Iris pigment epithelial cell (primary cell): ENCODE results near the gene STRIP1.
"Not testable (repeated sequence)": the region's sequence is repeated elsewhere in the genome, so short reads cannot be mapped to it uniquely, and the experiment has no call there.

ENCODE experiments used
- DNase-seq: peaks from one replicate; pipeline ENCODE4 v3.0.0-alpha.2; 2011; ENCODE audit warnings: low read depth

Gene STRIP1

DNA sequence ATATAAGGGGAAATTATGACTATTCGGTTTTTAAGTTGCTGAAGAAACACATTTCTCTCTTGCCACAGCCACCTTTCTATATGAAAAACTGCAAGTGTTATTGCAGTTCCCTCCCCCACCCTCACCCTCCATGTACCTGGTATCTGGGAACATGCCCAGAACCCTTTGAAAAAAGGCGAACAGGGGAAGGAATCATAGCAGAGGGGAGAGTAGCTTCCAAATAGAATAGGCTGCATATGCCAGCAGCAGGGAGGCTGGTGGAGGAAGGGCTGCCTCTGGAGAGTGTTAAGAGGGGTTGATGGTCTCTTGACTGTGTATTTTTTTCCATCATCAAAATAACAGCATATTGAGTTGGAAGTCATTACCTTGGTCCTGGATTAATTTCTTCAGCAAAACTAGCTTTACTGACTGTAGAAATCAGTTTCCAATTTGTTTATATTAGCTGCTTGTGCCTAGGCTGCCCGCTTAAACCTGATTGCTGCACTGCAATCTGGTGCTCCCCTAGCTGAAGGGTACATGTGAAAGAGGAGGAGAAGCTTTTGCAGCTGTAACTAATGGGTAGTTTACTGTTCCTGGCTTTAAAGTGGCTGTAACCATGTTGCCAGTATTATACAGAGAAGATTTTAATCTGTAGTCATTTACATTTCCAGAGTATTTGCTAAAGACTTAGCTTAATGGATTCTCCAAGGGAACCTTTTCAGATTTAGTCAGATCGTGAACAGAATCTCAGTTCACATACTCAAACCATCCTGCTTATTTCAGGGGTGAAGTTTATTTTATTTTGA is 27.2 kb upstream of the STRIP1 start:
- DNase-seq, result no peak

DNA sequence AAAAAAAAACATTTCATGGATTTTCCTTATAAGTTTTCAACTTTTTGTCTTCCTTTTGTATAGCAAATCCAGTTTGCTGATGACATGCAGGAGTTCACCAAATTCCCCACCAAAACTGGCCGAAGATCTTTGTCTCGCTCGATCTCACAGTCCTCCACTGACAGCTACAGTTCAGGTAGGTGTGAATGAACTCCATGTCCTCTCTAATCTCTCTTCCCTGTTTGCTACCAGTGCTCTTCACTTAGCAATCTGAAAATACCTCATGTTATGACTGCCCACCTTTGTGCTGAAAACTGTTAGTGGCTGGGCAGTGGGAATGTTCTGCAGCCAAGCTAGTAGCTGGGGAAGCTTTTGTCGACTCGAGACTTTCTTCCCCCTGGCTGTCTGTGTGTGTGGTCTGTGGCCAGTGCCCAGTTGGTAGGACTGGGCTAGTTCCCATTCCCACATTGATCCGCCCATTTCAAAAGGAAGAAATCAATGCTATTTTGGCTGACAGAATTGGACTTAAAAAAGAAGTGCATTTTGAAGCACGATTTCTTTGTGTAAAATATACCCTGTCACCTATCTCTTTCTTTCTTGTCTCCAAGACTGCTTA is 25.4 kb upstream of the STRIP1 start:
- DNase-seq, result no peak

GRCh38 chr1:110011527-110012041 is 22.8 kb upstream of the STRIP1 start:
- peak; percentile 73 for DNase-seq

GRCh38 chr1:110012100-110012780 is 22.2 kb upstream of the STRIP1 start:
- DNase-seq, result no peak

DNA sequence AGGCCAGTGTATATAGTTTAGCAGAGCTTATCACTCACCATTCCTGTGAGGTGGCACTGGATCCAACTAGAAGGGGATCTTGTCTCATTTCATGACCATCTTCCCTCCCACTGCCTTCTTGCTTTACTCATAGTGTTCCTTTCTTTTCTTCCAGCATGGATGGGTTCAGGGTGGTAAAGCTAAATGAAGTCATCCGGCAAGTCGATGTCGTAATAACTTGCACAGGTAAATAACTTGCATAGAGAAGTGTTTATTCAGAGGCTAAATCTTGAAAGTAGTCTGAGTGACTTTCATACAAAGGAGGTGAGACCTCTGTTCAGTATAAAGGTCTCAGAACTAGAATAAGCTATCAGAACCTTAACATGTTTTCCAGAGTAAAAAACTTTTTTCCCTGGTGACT is 16.6 kb upstream of the STRIP1 start:
- no peak for DNase-seq

- DNase-seq, result no peak
These were observed 16.0 kb upstream of the STRIP1 start for GRCh38 chr1:110018396-110018795.

DNA sequence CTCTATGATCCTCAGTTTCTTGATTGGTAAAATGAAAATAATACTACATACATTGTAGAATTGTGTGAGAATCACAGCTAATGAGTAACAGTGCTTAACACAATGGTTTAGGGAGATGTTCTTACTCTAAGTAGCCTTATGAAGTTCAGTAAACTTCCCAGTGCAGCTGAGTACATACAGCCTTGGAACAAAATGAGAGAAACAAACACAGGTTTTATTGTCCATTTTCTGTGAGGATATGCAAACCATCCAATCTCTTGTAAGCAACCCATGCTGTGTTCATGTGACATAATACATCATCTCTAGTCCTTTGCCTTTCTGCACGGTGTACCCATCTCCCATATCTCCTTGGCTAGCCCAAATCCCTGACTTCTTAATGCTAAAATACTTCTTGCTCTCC is 14.7 kb upstream of the STRIP1 start:
- DNase-seq, result no peak

GRCh38 chr1:110021285-110021684 is 13.1 kb upstream of the STRIP1 start:
- no peak for DNase-seq

DNA sequence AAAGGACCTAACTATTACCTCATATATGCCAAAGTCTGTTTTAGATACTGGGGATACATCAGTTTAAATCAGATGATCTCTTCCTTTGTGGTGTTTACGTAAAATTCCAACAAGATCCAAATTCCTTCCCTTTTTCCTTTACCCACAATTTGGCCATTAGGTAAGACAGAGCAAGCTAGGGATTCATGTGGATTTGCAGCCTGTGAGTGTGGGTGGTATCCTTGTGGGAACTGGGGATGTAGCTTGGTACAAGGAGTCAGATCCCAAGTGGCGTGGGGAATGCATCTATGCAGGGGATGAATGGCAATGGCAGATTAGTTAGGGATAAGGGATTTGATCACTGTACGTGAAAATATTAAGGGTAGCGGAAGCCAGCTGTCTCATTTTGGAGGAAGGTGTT is 9.8 kb upstream of the STRIP1 start:
- no peak for DNase-seq

- DNase-seq, result not testable (repeated sequence)
These were observed 3.7 kb upstream of the STRIP1 start for GRCh38 chr1:110030687-110031086.

DNA sequence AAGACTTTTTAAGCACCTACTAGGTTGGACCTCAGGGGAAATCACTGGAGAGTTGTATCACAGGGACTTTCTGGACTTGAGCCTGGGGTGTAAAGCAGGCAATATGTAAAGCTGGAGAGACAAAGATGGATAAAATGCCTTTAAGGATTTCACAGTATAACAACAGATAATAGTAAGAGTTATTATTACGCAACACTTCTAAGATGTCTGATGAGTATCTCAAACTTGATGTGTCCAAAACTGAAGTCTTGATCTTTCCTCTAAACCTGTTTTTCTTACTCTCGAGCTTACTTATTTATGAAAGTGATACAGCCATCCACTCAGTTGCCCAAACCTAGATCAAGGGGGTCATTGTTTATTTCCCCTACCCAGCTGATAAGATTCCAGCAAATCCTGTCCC is 2.1 kb upstream of the STRIP1 start:
- DNase-seq, result no peak

- DNase-seq, result no peak
These were observed 1.0 kb upstream of the STRIP1 start for GRCh38 chr1:110033421-110033820.

DNA sequence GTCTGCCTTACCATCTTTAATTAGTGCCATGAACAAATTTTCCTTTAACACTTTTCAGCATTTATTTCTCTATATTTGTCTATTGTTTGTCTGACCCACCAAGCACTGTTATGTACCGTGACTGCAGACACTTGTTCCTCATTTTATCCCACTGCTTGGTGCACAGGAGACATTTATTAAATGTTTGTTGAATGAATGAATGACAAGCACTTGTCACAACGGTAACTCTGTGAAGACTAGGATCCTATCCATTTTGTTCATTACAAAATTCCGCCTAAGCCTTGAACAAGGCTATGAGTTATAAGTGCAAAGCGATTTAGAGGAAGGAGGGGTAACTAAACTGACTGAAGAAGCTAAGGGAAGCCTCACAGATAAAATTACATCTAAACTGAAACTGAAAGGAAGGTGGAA is 379 bp upstream of the STRIP1 start:
- DNase-seq, result no peak

DNA sequence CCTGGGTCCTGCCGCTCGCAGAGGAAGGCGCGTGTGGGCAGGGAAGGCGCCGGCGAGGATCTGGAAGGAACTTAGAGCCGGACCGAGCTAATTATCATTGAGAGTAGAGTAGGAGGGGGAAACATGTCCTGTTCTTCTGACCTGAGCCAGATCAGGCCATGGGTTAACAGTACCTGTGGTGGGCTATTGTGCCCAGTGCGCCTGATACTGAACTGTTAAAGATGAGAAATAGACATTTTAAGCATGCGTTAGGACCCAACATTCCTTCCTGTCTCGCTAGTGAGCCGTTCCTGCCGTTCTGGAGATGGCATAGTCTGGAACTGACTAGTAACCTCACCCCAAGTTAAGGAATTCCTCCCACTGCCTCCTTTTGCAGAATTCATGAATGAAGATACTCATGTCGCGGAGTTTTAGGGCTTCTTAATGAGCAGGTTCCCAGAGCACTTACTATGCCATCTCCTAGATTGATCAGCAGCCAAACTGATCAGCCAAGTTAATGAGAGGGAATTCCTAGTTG is 870 bp downstream of the STRIP1 start:
- peak; percentile 41 for DNase-seq

- DNase-seq, result no peak
These were observed 3.8 kb downstream of the STRIP1 start for GRCh38 chr1:110038271-110038670.

DNA sequence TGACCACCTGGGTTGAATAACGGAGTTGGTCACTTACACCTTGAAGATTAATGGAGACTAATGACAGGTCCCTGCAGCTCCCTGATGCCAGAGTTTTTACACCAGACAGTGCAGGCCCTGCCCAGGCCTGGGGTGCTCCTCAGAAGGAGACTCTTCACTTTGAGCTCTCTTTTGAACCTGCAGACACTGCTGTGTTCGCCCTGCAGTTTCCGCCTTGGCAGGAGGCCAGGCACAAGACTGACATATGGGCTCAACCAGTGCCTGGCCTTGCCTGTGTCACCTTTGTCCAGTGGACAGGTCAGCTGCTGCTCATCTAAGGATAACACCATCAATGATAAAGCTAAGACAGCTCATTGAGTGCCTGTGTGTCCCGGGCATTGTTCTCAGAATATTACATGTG is 5.2 kb downstream of the STRIP1 start:
- DNase-seq, result no peak

- no peak for DNase-seq
These were observed 6.1 kb downstream of the STRIP1 start for GRCh38 chr1:110040548-110040947.

- DNase-seq, result no peak
These were observed 8.6 kb downstream of the STRIP1 start for GRCh38 chr1:110043016-110043415.

DNA sequence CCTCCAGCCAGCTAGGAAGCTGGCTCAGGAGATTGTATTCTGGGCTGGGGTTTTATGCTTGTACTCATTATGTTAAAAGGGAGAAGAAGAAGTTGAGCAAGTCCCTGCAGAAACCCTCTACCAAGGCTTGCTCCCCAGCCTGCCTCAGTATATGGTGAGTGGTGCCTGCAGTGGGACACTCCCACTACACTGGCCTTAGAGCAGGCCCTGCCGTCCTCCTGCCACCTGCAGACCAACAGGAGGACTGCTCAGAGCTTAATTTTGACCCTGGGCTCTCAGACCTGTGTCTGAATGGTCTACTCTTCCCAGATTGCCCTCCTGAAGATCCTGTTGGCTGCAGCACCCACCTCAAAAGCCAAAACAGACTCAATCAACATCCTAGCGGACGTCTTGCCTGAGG is 13.0 kb downstream of the STRIP1 start:
- no peak for DNase-seq

GRCh38 chr1:110048240-110048639 is 13.8 kb downstream of the STRIP1 start:
- no peak for DNase-seq

DNA sequence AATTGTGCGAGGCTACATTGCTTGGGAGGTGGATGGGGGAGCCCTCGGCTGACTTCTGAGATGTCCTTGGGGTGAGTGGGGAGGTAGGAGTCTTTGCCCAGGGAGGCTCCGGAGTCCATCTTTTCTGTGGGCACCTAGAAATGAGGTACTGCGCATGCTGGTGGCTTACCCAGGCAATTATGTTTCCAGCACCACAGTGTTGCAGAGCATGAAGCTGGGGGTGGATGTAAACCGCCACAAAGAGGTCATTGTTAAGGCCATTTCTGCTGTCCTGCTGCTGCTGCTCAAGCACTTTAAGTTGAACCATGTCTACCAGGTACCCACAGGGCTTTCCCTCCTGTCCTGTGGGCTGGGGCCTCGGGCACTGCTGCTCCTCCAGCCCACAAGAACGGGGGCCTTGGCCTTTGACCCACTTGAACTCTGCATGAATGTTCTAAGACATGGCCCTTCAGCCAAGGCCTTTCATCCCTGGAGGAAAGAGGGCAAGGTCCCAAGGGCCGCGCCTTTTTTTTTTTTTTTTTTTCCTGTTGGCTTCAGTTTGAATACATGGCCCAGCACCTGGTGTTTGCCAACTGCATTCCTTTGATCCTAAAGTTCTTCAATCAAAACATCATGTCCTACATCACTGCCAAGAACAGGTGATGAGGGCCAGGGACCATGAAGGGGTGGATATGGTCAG is 14.6 kb downstream of the STRIP1 start:
- DNase-seq, result no peak
